GM19351 (cell line): ENCODE measurements around the gene TRPM2.
"Not testable (repeated sequence)": the region's sequence is repeated elsewhere in the genome, so short reads cannot be mapped to it uniquely, and the experiment has no call there.

Experiments
- ATAC-seq: cut with Tn5 transposase; IDR thresholded peaks from one replicate; pipeline ENCODE4 v1.9.1; 2021; ENCODE audit warnings: mild to moderate bottlenecking, moderate library complexity; ENCODE audit not compliant: unreplicated experiment

Gene TRPM2

DNA sequence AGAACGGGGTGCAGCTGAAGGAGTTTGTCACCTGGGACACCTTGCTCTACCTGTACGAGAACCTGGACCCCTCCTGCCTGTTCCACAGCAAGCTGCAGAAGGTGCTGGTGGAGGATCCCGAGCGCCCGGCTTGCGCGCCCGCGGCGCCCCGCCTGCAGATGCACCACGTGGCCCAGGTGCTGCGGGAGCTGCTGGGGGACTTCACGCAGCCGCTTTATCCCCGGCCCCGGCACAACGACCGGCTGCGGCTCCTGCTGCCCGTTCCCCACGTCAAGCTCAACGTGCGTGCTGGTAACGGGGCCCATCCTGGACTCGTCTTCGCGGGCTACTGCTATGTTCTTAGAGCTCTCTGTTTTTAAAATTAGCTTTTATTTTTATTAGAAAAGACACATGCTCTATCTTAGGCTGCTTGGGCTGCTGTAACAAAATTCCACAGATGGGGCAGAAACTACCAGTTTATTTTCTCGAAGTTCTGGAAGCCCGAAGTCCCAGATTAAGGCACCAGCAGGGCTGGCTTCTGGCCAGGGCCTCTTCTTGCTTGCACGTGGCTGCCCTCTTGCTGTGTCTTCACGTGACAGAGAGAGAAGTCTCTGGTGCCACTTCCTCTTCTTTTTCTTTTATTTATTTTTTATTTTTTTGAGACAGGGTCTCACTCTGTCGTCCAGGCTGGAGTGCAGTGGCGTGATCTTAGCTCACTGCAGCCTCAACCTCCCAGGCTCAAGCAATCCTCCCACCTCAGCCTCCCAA lies 38.1 kb downstream of the TRPM2 start:
- ATAC-seq = no peak

GRCh38 chr21:44392185-44392584 lies 38.8 kb downstream of the TRPM2 start:
- no peak for ATAC-seq

DNA sequence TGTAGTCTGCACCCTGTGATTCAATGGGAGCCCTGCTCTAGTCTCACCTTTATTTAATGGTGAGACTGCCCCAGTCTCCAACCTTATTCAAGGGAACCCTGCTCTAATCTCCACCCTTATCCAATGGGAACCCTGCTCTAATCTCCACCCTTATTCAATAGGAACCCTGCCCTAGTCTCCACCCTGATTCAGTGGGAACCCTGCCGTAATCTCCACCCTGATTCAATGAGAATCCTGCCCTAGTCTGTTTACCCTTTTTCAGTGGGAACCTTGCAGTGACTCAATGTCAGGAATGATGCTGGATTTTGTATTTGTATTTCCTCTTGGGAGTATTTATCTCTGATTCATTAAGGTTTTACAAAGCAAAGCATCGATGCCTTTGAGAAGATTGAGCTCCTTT lies 39.5 kb downstream of the TRPM2 start:
- ATAC-seq = no peak

DNA sequence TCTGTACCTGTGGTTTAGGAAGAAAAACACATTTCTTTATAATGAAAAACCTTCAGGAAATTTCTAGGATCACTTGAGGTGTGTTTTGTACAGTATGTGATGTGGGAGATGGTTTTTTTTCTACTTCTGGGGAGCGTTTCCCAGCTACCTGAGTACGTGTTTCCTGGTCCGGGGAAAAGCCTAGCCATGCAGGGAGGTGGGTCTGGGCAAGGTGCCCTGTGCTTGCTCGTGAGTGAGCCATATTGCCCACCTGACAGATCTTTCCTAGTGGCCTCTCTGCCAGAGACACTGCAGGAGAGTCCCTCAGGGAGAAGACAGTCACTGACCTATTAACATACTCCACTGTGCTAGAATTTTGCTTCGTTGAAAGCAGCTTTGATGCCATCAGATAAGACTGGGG lies 41.3 kb downstream of the TRPM2 start:
- no peak for ATAC-seq

- no peak for ATAC-seq
Measured at GRCh38 chr21:44395260-44395659, 41.8 kb downstream of the TRPM2 start.

- not testable (repeated sequence) for ATAC-seq
Measured at GRCh38 chr21:44396803-44397202, 43.4 kb downstream of the TRPM2 start.

DNA sequence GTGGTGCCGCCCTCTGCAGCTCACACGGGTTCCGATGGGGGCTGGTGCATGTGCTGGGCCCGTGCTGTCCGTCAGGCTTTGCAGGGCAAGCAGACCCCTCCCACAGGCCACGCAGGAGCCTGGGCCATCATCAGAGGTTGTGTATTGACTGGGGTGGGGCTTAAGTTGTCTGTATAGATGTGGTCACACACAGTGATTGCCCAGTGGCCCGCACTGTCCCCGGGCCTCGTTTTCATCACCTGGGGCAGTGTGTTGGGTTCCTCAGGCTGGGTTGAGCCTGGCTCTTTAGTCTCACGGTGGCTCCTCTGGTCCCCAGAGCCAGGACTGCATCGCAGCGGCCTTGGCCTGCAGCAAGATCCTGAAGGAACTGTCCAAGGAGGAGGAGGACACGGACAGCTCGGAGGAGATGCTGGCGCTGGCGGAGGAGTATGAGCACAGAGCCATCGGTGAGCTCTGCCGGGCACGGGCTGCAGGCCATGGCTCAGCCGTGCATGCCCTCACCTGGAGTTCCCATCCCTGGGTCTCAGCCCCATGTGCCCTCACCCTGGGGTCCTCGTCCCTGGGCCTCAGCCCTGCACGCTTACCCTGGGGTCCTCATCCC lies 44.1 kb downstream of the TRPM2 start:
- no peak for ATAC-seq

- no peak for ATAC-seq
Measured at GRCh38 chr21:44398499-44398898, 45.1 kb downstream of the TRPM2 start.

DNA sequence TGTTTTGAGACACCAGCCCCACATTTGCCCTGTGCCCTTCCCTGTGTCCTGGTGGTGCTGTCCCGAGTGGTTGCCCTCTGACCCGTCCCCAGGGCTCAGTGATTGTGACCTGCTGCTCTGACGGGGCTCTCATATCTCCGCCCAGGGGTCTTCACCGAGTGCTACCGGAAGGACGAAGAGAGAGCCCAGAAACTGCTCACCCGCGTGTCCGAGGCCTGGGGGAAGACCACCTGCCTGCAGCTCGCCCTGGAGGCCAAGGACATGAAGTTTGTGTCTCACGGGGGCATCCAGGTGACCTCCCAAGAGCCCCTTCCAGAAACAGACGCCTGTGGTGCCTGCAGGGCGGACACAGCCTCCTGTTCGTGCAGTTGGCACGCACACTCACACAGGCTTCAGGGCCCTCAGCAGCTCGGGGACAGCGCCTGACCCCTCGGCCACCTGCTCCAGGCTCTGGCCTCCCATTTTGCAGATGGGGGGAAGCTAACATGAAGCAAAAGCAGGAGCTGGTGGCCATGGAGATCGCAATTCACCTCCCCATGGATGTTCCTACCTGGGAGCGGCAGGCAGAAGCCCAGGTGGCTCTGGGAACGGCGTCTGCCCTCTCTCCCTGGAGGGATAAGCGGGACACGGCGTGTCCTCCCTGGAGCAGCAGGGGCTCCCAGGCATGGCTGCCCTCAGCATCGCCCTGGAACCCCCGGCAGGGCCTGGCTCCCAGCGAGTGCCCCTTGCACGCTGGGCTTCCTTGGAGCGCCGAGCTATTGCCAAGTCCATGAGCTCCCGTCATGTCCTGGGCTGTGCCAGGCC lies 45.9 kb downstream of the TRPM2 start:
- no peak for ATAC-seq

GRCh38 chr21:44399955-44400790 lies 46.8 kb downstream of the TRPM2 start:
- no peak for ATAC-seq

DNA sequence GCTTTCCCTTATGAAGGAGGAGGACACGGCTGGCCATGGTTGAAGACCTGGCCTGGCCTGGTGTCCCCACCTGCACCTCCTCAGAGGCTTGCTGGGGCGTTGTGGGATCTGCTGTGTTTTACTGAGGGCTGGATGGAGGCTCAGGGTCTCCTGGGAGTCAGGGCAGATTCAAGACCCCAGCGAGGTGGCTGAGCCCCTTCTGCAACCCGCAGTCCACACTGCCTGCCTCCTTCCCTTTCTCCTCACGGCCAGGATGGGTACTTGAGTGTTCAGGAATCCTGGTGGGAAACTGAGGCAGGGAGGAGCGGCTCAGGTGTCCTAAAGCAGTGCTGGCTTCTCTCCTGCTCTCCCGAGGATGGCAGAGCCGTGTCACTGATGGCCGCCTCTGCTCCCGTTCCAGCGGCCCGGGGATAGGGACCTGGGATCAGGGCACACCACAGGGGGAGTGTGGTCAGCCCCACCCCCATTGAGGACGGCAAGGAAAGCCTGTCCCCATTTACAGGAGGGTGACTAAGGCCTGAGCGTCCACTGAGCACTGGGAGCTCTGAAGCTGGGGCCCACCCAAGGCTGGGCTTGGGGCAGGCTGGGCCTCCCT lies 47.5 kb downstream of the TRPM2 start:
- no peak for ATAC-seq

GRCh38 chr21:44401386-44402160 lies 48.2 kb downstream of the TRPM2 start:
- no peak for ATAC-seq

DNA sequence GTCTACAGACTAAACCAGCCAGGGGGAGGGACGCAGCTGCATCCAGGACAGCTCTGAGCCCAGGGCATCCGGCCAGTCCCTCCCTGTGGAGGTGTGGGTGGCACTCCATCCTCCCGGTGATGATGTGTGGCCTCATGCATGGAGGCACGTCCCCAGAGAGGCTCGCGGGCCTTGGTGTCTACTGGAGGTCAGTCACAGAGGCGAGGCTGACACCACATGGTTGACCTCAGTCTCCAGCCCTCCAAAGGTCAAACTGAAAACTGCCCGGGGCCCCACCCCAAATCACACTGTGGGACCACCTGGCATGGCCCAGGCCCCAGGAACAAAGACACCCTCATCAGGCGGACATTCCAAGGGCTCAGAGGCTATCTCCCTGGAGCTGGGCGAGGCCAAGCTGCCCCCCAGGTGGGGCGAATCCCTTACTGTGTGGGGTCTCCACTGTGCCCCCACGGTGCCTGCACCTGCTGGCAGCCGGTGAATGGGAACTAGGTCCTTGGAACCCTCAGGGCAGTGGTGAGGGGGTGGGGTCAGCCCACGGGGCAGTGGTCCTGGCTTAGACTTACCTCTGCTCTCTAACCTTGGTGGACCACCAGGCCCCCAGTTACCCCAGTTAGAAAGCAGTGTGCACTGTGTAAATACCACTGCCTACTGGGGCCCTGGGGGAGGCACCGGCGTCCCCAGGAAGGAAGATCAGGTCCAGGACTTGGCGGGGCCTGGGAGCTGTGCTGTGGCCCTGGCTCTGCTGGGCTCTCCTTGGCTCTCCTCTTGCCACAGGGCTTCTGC lies 49.1 kb downstream of the TRPM2 start:
- no peak for ATAC-seq

DNA sequence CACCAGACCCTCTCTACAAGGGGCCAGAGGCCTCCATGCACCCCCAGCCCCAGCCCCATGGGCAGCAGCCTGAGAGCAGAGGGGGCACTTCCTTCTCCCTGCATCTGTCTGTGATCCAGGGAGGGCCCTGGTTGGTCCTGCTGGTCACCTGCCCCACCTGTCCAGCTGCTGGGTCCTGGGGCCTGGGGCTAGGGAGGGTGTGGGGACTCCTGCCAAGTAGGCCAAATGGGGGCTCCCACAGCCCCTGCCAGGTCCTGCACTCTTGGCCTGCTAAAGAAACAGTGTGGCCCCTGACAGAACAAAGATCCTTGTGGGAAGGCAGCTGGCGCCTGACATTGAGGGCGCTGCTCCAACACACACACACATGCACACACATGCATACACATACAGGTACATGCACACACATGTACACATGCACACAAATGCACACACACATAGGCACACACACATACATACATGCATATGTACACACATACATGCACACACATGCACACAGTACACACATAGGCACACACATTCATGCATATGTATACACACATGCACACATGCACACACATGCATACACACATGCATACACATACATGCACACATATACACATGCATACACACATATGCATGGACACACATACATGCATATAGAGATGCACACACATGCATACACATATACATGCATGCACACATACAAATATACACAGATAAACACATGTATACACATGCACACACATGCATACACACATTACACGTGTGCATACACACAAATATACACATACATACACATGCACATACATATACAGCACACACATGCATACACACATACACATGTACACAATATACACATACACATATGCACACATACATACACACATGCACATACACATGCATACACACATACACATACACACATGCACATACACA lies 49.9 kb downstream of the TRPM2 start:
- no peak for ATAC-seq

- not testable (repeated sequence) for ATAC-seq
Measured at GRCh38 chr21:44404482-44404881, 51.1 kb downstream of the TRPM2 start.

- ATAC-seq = no peak
Measured at GRCh38 chr21:44405091-44405947, 51.9 kb downstream of the TRPM2 start.
